CD4-positive, alpha-beta T cell (primary cell): ENCODE results near the gene PPP4R3A. TPM values are rescaled to one million over a fixed set of nuclear protein-coding genes. Genes with fewer than 3 reads are reported as not detected.

ENCODE experiments used
- ATAC-seq: fragments of 200-7000 bp; cut with Tn5 transposase; one replicate; pipeline ENCODE4 v1.10.0; 2022; ENCODE audit warnings: mild to moderate bottlenecking; ENCODE audit not compliant: poor library complexity
- CTCF ChIA-PET: fragments of 350-600 bp; sonication (Branson Sonifier 250); formaldehyde crosslinking; loops from one replicate; lab custom pipeline; 2021; ENCODE audit warnings: antibody characterized with exemption, inconsistent platforms; lab: Charles Lee
- POLR2A ChIA-PET: fragments of 350-600 bp; sonication (Branson Sonifier 250); formaldehyde crosslinking; loops from one replicate; lab custom pipeline; 2021; ENCODE audit warnings: antibody characterized with exemption, inconsistent platforms; lab: Charles Lee
- DNase-seq, 14 experiments: peaks; one replicate each; pipeline ENCODE4 v3.0.0-alpha.2; 2013 to 2020; ENCODE audit warnings: mixed read lengths in 2 of 14
- H3K27ac ChIP-seq, 2 donors: one replicate each; pipeline versions ENCODE4 v1.5.1 to v1.7.0; 2013; ENCODE audit warnings: low read length in 2 of 2, low read depth in 1 of 2, mild to moderate bottlenecking in 1 of 2
- H3K27me3 ChIP-seq, 2 experiments: 1 replicate in 1 of 2; 2 replicates in 1 of 2; pipeline versions ENCODE4 v1.6.1 to v1.7.0; 2013; ENCODE audit warnings: low read length in 2 of 2, control low read depth in 1 of 2, mild to moderate bottlenecking in 1 of 2, moderate library complexity in 1 of 2; ENCODE audit not compliant: insufficient read depth in 2 of 2, control insufficient read depth in 1 of 2
- H3K36me3 ChIP-seq: one replicate; pipeline ENCODE4 v1.6.1; 2013; ENCODE audit warnings: low read length, control low read depth; ENCODE audit not compliant: insufficient read depth
- H3K4me1 ChIP-seq: one replicate; pipeline ENCODE4 v1.6.1; 2013; ENCODE audit warnings: low read length, control low read depth; ENCODE audit not compliant: insufficient read depth
- H3K4me3 ChIP-seq: one replicate; pipeline ENCODE4 v1.5.1; 2013; ENCODE audit warnings: mild to moderate bottlenecking, low read length, moderate library complexity
- H3K9me3 ChIP-seq, 2 experiments: 1 replicate in 1 of 2; 2 replicates in 1 of 2; pipeline versions ENCODE4 v1.6.1 to v1.7.0; 2013; ENCODE audit warnings: low read length in 2 of 2, mild to moderate bottlenecking in 2 of 2, control low read depth in 1 of 2, moderate library complexity in 1 of 2; ENCODE audit not compliant: control insufficient read depth in 1 of 2, insufficient read depth in 1 of 2
- H3K27ac Mint-ChIP-seq: one replicate; pipeline ENCODE4 v1.8.0; 2020; ENCODE audit warnings: mixed read lengths
- H3K27me3 Mint-ChIP-seq: one replicate; pipeline ENCODE4 v1.8.0; 2021; ENCODE audit warnings: mixed read lengths
- H3K36me3 Mint-ChIP-seq: one replicate; pipeline ENCODE4 v1.8.0; 2021; ENCODE audit warnings: low read depth, mixed read lengths
- H3K4me1 Mint-ChIP-seq: one replicate; pipeline ENCODE4 v1.8.0; 2021; ENCODE audit warnings: low read depth, mixed read lengths
- H3K4me3 Mint-ChIP-seq: one replicate; pipeline ENCODE4 v1.8.0; 2020; ENCODE audit warnings: mild to moderate bottlenecking, mixed read lengths
- H3K9me3 Mint-ChIP-seq: one replicate; pipeline ENCODE4 v1.8.0; 2020; ENCODE audit warnings: mixed read lengths
- CTCF ChIP-seq: fragments of 200-600 bp; IDR thresholded peaks from one replicate; pipeline ENCODE4 v1.8.0; 2022; ENCODE audit warnings: antibody characterized with exemption, mild to moderate bottlenecking
- intact Hi-C, 2 experiments: fragments of 100-400 bp; cut with DNase I in 1 of 2; cut with micrococcal nuclease in 1 of 2; formaldehyde crosslinking; loops; one replicate each; pipeline versions ENCODE4 v1.15.1 to v1.9.0; 2023 to 2025; cut with DNase I, micrococcal nuclease
- total RNA-seq, 174 experiments: library from RNA in 2 of 174; stranded (reverse) in 2 of 174; gene quantifications; one replicate each; pipeline ENCODE4 v1.2.3 and lab custom pipeline; 2021 to 2026

PPP4R3A gene
- total RNA-seq, 2 experiments from 2014 or later = 189 to 205 TPM

- H3K27me3 ChIP-seq = no peaks in the 10 kb centered on the region
- H3K9me3 ChIP-seq = no peaks in the 10 kb centered on the region
- H3K36me3 ChIP-seq = peaks cover 25% of the 10 kb centered on the region
- peaks cover 68% of the 10 kb centered on the region for H3K4me1 Mint-ChIP-seq
- intact Hi-C loops = no loop called here
- no peak overlapping the region for H3K27ac Mint-ChIP-seq
- no peak for TF ChIP-seq CTCF
- POLR2A ChIA-PET = no interaction called here
- no peaks in the 10 kb centered on the region for H3K27me3 Mint-ChIP-seq
- no peak for ATAC-seq
- no peak overlapping the region for H3K27ac ChIP-seq
- CTCF ChIA-PET = no interaction called here
- no peak overlapping the region for H3K4me3 Mint-ChIP-seq
- no peaks in the 10 kb centered on the region for H3K9me3 Mint-ChIP-seq
- H3K36me3 Mint-ChIP-seq = peaks cover 73% of the 10 kb centered on the region
- H3K4me3 ChIP-seq = no peak overlapping the region
- DNase-seq = no peak
- H3K4me1 ChIP-seq = peaks cover 45% of the 10 kb centered on the region
These were observed 16.9 kb downstream of the PPP4R3A start for GRCh38 chr14:91493169-91493568.

- ChIA-PET CTCF (interaction anchor here (1.1 to 1.2 kb wide), 2 partner anchors 11 to 427 kb away, joined by 3 to 4 read pairs; no protein-coding TSS in a partner anchor), POLR2A (interaction anchor here (0.6 kb wide), 1 partner anchor 76 kb away, joined by 4 read pairs; no protein-coding TSS in a partner anchor)
- H3K4me3 Mint-ChIP-seq = no peak overlapping the region
- H3K9me3 Mint-ChIP-seq = no peaks in the 10 kb centered on the region
- DNase-seq = peak in 2 of 14 experiments; percentile 33 to 46
- Histone ChIP-seq H3K9me3 (no peaks in the 10 kb centered on the region), H3K36me3 (peaks cover 88% of the 10 kb centered on the region), H3K4me1 (peaks cover 10% of the 10 kb centered on the region), H3K27ac (no peak overlapping the region), H3K4me3 (no peak overlapping the region), H3K27me3 (no peaks in the 10 kb centered on the region)
- intact Hi-C loops = loop anchor here (1.0 to 10.0 kb wide), 3 partner anchors 300 to 510 kb away; no protein-coding TSS in a partner anchor
- no peaks in the 10 kb centered on the region for H3K27me3 Mint-ChIP-seq
- ATAC-seq = peak; percentile 61
- no peak for TF ChIP-seq CTCF
- H3K36me3 Mint-ChIP-seq = peaks cover 97% of the 10 kb centered on the region
- peaks cover 77% of the 10 kb centered on the region for H3K4me1 Mint-ChIP-seq
- H3K27ac Mint-ChIP-seq = peak overlapping the region; percentile 73
These were observed 25.4 kb downstream of the PPP4R3A start for GRCh38 chr14:91484744-91485143.

- Mint-ChIP-seq H3K36me3 (peaks cover 97% of the 10 kb centered on the region), H3K4me1 (peaks cover 79% of the 10 kb centered on the region), H3K9me3 (no peaks in the 10 kb centered on the region), H3K27me3 (no peaks in the 10 kb centered on the region), H3K4me3 (no peak overlapping the region), H3K27ac (peak overlapping the region; percentile 73)
- ATAC-seq (peak; percentile 30), DNase-seq (peak in 4 of 14 experiments; percentile 14 to 52 (median 38))
- no peak for TF ChIP-seq CTCF
- CTCF ChIA-PET = interaction anchor here (1.1 to 1.2 kb wide), 2 partner anchors 12 to 427 kb away, joined by 3 to 4 read pairs; no protein-coding TSS in a partner anchor
- H3K27me3 ChIP-seq = no peaks in the 10 kb centered on the region
- peaks cover 88% of the 10 kb centered on the region for H3K36me3 ChIP-seq
- POLR2A ChIA-PET = interaction anchor here (0.6 kb wide), 1 partner anchor 75 kb away, joined by 4 read pairs; no protein-coding TSS in a partner anchor
- intact Hi-C loops = loop anchor here (1.0 to 10.0 kb wide), 3 partner anchors 301 to 511 kb away; no protein-coding TSS in a partner anchor
- H3K9me3 ChIP-seq = no peaks in the 10 kb centered on the region
- peaks cover 10% of the 10 kb centered on the region for H3K4me1 ChIP-seq
- H3K4me3 ChIP-seq = no peak overlapping the region
- no peak overlapping the region for H3K27ac ChIP-seq
These were observed 25.9 kb downstream of the PPP4R3A start for GRCh38 chr14:91484186-91484585.
